Erythroblast (primary cell): Measurements from ENCODE around the gene COPS7B.
"Not testable (repeated sequence)": the region's sequence is repeated elsewhere in the genome, so short reads cannot be mapped to it uniquely, and the experiment has no call there.

ENCODE experiments used
- DNase-seq, 2 experiments: peaks; one replicate each; lab custom pipeline; 2025; lab: John Stamatoyannopoulos, UW
- GATA1 ChIP-seq: IDR thresholded peaks from 2 replicates; pipeline ENCODE4 v1.6.1; 2011; ENCODE audit warnings: low read depth, mild to moderate bottlenecking, control low read depth, low read length, moderate library complexity
- POLR2A ChIP-seq: IDR thresholded peaks from 2 replicates; pipeline ENCODE4 v1.6.1; 2011; ENCODE audit warnings: mild to moderate bottlenecking, low read length

COPS7B gene

DNA sequence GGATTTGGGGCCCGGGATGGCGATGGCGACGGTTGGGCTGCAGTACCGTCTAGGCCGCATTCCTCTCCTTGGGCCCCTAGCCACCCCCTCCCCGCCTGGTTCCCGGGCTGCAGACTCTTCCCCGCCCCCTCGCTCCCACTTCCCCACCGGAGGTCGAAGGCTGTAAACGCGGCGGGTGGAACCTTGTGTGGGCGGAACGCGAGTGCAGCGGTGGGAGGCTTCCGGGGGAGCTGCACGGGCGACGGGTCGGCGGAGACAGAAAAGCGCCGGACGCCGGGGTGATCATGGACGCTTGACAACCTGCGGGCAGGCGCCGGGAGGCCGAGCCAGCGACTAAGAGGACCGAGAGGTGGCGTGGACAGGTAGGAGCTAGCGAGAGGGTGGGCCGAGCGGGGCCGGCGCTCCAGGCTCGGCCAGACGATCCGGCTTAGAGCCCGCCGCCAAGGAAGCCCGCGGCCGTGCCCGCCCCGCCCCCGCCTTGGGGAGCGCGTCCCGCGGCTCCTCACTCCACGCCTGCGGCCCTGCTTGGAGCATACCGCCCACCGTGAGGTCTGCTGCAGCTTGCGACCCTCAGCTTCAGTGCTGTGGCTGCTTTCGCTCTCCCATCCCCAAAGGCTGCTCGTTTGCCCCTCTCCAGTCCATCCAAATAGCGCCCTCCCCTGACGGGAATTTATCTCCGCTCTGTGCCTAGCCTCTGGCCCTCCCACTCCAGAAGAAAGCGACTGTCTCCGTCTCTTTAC, at the start of gene COPS7B:
TSS of gene COPS7B (plus strand) at position 269 of the 740 bp plus-strand sequence. CDS start 2,126 bp downstream, outside the sequence.
- TF ChIP-seq GATA1 (no peak), POLR2A (peak; percentile 48)
- DNase-seq: peak; percentile 88 to 91

DNA sequence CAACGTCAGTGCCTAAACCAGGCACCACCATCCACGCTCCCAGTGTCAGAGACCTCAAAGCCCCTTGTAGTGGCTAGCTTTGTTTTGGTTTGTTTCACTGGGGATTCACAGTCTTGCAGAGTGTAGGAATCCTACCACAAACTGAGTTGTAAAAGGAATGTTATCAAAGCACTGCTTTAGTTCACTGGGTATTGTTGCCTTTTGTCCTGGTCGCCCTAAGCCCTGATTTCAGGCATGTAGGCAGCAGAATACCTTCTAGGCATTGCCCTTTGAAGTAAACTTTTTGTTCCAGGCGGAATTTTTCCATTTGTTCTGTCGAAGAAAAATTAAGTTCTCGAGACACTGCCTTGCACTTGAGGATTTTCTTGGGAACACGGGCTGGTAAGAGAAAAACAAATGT, 48.5 kb upstream of the COPS7B start:
- TF ChIP-seq POLR2A (no peak), GATA1 (no peak)

DNA sequence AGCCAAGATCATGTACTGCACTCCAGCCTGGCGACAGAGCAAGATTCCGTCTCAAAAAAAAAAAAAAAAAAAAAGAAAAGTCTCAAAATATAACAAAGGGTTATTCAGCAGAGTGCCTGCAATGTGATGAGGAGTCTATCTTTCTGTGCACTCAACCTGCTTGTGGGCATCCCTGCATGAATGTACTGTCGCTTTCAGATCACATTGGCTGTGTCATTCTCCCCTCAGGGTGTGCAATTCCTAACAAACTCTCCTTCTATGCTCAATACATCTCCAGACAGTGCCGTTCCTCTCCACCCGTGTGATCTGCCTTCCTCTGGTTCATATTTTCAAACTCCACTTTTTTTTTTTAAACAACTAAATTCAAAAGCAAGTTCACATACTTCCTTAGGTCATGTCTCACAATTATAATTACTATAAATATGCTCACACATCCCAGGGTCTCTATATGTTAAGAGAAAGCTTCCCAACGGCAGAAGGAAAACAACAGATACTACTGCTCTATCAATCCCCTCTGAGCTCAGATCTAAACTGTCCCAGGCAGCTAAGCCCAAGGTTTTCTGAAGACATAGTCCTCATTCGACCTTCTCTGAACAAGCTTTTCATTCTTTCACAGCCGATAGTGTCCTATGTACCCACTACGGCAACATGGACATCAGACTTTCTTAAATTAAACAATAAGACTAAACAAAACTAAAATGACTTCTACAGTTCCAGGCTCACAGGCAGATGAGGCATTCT, 42.7 kb upstream of the COPS7B start:
- no peak for DNase-seq
- TF ChIP-seq POLR2A (no peak), GATA1 (no peak)

More for the DNA sequence above, 48.5 kb upstream of the COPS7B start:
- no peak for DNase-seq

DNA sequence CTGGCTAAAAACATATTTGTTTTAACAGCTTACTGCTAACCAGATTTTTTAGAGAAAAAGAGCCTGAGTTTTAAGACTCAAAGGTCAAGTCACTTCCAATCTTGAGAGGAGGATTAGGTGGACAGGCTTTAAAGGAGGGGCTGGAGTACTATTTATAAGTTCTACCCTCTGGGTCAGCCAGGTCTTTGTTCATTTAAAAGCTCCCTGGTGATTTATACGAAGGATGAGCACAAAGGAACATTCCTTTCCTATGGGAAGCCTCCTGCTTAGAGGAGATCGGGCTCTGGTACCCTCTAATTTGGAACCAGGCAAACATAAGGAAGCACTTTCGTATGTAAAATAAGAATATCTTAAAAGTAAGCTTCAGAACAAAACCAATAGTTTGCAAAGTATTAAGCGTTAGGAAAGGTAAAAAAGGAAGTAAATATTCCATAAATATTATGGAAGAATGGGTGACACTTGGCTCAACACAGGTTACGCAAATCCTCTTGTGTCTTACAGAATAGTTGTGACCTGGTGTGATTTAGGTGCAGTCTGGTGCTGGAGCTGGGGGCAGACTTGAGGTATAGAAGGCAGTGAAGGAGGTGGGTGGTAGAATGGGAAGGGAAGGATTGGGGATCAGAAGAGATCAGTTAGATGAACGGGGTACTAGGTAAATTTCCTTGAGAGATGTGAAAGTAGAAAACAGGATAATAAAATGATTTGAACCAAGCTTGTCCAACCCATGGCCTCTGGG, 40.8 kb upstream of the COPS7B start:
- DNase-seq: no peak
- TF ChIP-seq POLR2A (no peak), GATA1 (no peak)

DNA sequence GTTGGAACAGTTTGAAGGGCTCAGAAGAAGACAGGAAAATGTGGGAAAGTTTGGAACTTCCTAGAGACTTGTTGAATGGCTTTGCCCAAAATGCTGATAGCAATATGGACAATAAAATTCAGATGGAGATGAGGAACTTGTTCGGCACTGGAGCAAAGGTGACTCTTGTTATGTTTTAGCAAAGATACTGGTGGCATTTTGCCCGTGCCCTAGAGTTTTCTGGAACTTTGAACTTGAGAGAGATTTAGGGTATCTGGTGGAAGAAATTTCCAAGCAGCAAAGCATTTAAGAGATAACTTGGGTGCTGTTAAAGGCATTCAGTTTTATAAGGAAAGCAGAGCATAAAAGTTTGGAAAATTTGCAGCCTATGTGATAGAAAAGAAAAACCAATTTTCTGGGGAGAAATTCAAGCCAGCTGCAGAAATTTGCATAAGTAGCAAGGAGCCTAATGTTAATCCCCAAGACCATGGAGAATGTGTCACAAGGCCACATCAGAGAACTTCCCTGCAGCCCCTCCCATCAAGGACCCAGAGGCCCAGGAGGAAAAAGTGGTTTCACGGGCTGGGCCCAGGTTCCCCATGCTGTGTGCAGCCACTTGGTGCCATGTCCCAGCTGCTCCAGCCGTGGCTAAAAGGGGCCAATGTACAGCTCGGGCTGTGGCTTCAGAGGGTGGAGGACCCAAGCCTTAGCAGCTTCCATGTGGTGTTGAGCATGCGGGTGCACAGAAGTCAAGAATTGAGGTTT, 37.9 kb upstream of the COPS7B start:
- not testable (repeated sequence) for DNase-seq

DNA sequence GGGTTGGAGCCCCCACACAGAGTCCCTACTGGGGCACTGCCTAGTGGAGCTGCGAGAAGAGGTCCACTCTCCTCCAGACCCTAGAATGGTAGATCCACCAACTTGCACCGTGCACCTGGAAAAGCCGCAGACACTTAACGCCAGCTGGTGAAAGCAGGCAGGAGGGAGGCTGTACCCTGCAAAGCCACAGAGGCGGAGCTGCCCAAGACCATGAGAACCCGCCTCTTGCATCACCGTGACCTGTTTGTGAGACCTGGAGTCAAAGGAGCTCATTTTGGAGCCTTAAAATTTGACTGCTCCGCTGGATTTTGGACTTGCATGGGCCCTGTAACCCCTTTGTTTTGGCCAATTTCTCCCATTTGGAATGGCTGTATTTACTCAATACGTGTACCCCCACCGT, 37.2 kb upstream of the COPS7B start:
- DNase-seq: not testable (repeated sequence)

DNA sequence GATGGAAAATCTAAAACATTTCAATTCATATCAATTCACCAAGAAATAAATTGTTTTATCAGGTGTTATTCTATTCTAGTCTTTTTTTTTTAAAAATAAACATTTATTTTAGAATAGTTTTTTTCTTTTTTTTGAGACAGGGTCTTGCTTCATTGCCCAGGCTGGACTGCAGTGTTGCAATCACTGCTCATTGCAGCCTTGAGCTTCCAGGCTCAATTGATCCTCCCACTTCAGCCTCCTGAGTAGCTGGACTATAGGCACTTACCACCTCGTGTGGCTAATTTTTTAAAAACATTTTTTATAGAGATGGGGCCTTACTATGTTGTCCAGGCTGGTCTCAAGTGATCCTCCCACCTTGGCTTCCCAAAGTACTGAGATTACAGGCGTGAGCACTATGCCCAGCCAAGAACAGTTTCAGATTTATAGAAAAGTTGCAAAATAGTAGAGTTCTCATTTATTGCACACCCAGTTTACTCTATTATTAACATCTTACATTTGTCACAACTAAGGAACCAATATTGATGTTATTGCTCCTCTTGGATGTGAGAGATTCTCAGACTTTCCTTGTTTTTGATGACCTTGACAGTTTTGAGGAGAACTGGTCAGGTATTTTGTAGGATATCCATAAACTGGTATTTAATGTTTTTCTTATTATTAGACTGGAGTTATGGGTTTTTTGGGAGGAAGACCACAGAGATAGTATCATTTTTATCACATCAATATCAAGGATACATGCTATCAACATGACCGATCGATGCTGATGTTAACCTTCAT, 35.0 kb upstream of the COPS7B start:
- no peak for DNase-seq
- TF ChIP-seq GATA1 (no peak), POLR2A (no peak)

DNA sequence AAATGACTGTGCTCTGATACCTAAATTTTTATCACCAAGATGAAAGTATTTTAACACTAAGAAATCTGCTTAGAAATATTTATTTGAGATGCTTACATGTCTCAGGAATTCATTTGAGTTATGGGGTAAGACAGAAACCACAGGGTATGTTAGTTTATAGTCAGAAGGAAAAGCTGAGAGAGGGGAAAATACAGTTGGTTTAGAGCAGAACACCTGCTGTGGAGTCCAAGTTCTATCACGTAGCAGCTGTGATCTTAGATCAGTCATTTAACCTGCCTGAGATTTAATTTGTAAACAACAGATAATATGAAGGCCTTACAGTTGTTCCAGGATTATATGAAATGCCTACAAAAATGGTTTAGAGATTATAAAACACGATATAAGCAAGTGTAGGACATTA, 34.2 kb upstream of the COPS7B start:
- TF ChIP-seq POLR2A: no peak
- TF ChIP-seq GATA1: no peak
- DNase-seq: no peak

DNA sequence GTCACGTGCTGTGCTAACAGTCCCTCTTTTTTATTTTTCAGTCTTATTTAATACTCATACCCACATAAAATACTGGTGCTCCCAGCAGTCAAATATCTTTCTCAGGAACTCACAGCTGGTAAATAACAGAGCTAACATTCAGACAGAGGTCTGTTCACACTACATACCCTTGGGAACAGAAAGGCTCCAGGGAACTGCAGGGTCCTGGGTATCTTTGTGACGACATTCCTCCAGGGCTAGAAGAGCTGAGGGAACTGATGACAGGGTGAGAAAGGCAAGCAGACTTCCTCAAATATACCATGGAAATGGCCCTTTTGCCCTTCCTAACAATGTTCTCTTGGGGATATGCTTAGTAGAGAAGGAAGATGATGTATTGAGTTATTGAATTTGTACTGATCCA, 24.5 kb upstream of the COPS7B start:
- TF ChIP-seq POLR2A: no peak
- TF ChIP-seq GATA1: no peak
- no peak for DNase-seq

DNA sequence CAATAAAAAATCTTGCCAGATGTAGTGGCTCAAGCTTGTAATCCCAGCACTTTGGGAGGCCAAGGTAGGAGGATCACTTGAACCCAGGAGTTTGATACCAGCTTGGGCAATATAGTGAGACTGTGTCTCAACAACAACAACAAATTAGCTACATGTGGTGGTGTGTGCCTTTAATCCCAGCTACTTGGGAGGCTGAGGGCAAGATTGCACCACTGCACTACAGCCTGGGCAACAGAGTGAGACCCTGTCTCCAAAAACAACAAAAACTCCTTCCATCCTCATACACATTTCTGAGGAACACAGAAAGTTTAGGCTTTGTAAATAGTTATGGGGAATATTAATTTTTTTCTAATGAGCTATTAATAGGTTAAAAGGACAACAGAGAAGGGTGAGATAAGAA, 22.1 kb upstream of the COPS7B start:
- no peak for TF ChIP-seq POLR2A
- no peak for TF ChIP-seq GATA1
- no peak for DNase-seq

DNA sequence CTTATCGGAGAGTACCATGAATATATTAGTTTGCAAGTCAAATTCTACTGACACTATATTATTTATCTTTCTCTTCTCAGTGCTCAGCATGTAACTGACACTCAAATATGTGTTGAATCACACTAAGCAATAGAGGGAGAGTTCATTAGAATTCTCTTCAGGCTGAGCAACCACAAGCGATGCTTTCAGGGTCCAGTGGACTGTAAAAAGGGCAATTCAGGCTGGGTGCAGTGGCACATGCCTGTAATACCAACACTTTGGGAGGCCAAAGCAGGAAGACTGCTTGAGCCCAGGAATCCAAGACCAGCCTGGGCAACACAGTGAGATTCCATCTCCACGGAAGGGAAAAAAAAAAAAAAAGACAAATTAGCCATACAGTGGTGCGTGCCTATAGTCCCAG, 21.5 kb upstream of the COPS7B start:
- TF ChIP-seq POLR2A: no peak
- TF ChIP-seq GATA1: no peak
- no peak for DNase-seq

DNA sequence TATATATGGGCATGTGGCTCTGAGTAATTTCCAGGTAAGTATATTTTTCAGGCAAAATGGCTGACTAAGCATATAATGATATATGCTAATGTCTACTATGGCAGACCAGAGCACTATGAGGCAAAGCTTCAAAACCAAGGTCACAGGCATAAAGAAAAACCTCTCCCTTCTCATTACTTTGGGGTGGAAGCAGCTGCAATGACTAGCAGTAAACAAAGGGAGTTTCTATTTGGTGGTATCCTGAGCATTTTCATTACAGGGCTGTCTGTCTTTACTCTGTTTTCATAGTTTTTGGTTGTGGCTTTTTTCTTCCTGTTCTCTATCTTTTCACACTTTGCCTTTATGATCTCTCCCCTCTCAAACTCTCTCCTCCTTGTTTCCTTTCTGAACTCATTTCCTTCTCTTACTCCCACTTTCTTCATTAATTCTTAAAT, 20.7 kb upstream of the COPS7B start:
- TF ChIP-seq POLR2A: no peak
- no peak for TF ChIP-seq GATA1
- no peak for DNase-seq
